SK-N-SH (cell line): ENCODE measurements around the gene RNF148. TPM values are rescaled to one million over a fixed set of nuclear protein-coding genes. Genes with fewer than 3 reads are reported as not detected.

Source experiments
- CTCF ChIA-PET: fragments of 300-600, 350-600 bp; formaldehyde crosslinking; extraction: SDS; loops from one replicate; lab custom pipeline; 2021; lab: Yijun Ruan, JAX
- POLR2A ChIA-PET: fragments of 350-600 bp; sonication (Branson Sonifier 250); formaldehyde crosslinking; extraction: SDS; loops from one replicate; lab custom pipeline; 2020; ENCODE audit warnings: antibody characterized with exemption, inconsistent platforms; lab: Yijun Ruan, JAX
- DNase-seq: peaks from one replicate; pipeline ENCODE4 v3.0.0; 2012
- H2AFZ ChIP-seq: fragments of 200-600 bp; sonication (generic); 2 replicates; pipeline ENCODE4 v1.8.1; 2016; ENCODE audit warnings: antibody characterized with exemption, mild to moderate bottlenecking, low read depth
- H3F3A ChIP-seq: fragments of 200-600 bp; sonication (generic); replicated peaks from 2 replicates; pipeline ENCODE3; 2016; ENCODE audit warnings: antibody characterized with exemption, mild to moderate bottlenecking; ENCODE audit not compliant: insufficient read depth
- H3K27ac ChIP-seq, 2 experiments: fragments of 200-500 bp in 1 of 2; fragments of 200-600 bp in 1 of 2; sonication (Bioruptor generic) in 1 of 2; sonication (generic), shearing (Covaris generic) in 1 of 2; 2 replicates each; pipeline versions ENCODE4 v1.5.1 to v1.6.1; 2014 to 2016; ENCODE audit warnings: low read depth in 2 of 2, inconsistent platforms in 1 of 2, low read length in 1 of 2, mild to moderate bottlenecking in 1 of 2, mixed read lengths in 1 of 2
- H3K27me3 ChIP-seq: fragments of 200-600 bp; sonication (generic), shearing (Covaris generic); 2 replicates; pipeline ENCODE4 v1.6.1; 2016; ENCODE audit warnings: mixed run types; ENCODE audit not compliant: insufficient read depth
- H3K36me3 ChIP-seq, 2 experiments: fragments of 200-500 bp in 1 of 2; fragments of 200-600 bp in 1 of 2; sonication (Bioruptor generic) in 1 of 2; sonication (generic) in 1 of 2; replicated peaks in 1 of 2; 2 replicates each; pipeline versions ENCODE3 to v1.5.1; 2014 to 2016; ENCODE audit warnings: low read length in 1 of 2, mild to moderate bottlenecking in 1 of 2; ENCODE audit not compliant: insufficient read depth in 2 of 2, control insufficient read depth in 1 of 2
- H3K4me1 ChIP-seq, 2 experiments: fragments of 200-500 bp in 1 of 2; fragments of 200-600 bp in 1 of 2; sonication (Bioruptor generic) in 1 of 2; sonication (generic), shearing (Covaris generic) in 1 of 2; 2 replicates each; pipeline versions ENCODE4 v1.5.1 to v1.6.1; 2014 to 2016; ENCODE audit warnings: low read depth in 1 of 2, low read length in 1 of 2, mixed run types in 1 of 2; ENCODE audit not compliant: insufficient read depth in 2 of 2, control insufficient read depth in 1 of 2
- H3K4me2 ChIP-seq: fragments of 200-600 bp; sonication (generic), shearing (Covaris generic); 2 replicates; pipeline ENCODE4 v1.6.1; 2017; ENCODE audit warnings: mixed run types
- H3K4me3 ChIP-seq, 2 experiments: fragments of 200-500 bp in 1 of 2; fragments of 200-600 bp in 1 of 2; sonication (Bioruptor generic) in 1 of 2; sonication (generic), shearing (Covaris generic) in 1 of 2; 2 replicates each; pipeline versions ENCODE4 v1.5.1 to v1.8.1; 2014 to 2016; ENCODE audit warnings: low read depth in 2 of 2, inconsistent platforms in 1 of 2, low read length in 1 of 2, mild to moderate bottlenecking in 1 of 2, mixed read lengths in 1 of 2, moderate library complexity in 1 of 2
- H3K79me2 ChIP-seq: fragments of 200-600 bp; sonication (generic); 2 replicates; pipeline ENCODE4 v1.8.1; 2017; ENCODE audit warnings: mild to moderate bottlenecking; ENCODE audit not compliant: insufficient read depth
- H3K9ac ChIP-seq: fragments of 200-600 bp; sonication (generic); 2 replicates; pipeline ENCODE4 v1.6.1; 2017; ENCODE audit warnings: mixed run types
- H3K9me2 ChIP-seq: fragments of 200-600 bp; sonication (generic); 2 replicates; pipeline ENCODE4 v1.6.1; 2017; ENCODE audit warnings: mixed run types
- H3K9me3 ChIP-seq: fragments of 200-600 bp; sonication (generic); 2 replicates; pipeline ENCODE4 v1.6.1; 2017; ENCODE audit warnings: mixed run types, mild to moderate bottlenecking, moderate library complexity
- H4K20me1 ChIP-seq: fragments of 200-600 bp; sonication (generic); 2 replicates; pipeline ENCODE4 v1.6.1; 2017; ENCODE audit warnings: mild to moderate bottlenecking, mixed run types; ENCODE audit not compliant: insufficient read depth
- EP300 ChIP-seq, 2 experiments: IDR thresholded peaks; 2 replicates each; pipeline versions ENCODE4 v1.4.0 to v1.6.1; 2012; ENCODE audit warnings: borderline replicate concordance in 1 of 2, low read depth in 1 of 2, low read length in 1 of 2
- EZH2phosphoT487 ChIP-seq: fragments of 200-600 bp; sonication (generic); IDR thresholded peaks from 2 replicates; pipeline ENCODE4 v1.6.1; 2017; ENCODE audit warnings: low read depth, mixed run types, mild to moderate bottlenecking, antibody characterized with exemption, moderate library complexity, borderline replicate concordance
- FOXJ3 ChIP-seq: sonication (generic); formaldehyde crosslinking; IDR thresholded peaks from 2 replicates; pipeline ENCODE4 v1.5.1; 2020; ENCODE audit warnings: mild to moderate bottlenecking, missing genetic modification reagents
- YY1 ChIP-seq: IDR thresholded peaks from 2 replicates; pipeline ENCODE4 v1.4.0; 2012; ENCODE audit warnings: low read depth, mild to moderate bottlenecking
- ZBTB33 ChIP-seq: IDR thresholded peaks from 2 replicates; pipeline ENCODE4 v1.4.0; 2012; ENCODE audit warnings: low read depth, borderline replicate concordance
- WGBS: methylation state at CpG from one replicate; pipeline ENCODE4 v1.1.6; 2017; ENCODE audit warnings: low lambda C conversion rate; 5-methylcytosine and 5-hydroxymethylcytosine counted together
- polyA plus RNA-seq, 3 experiments: library from polyadenylated mRNA; depleted of rRNA; stranded (reverse); fragments of >200 nt; gene quantifications; 2 replicates each; pipeline ENCODE4 v1.2.3, GENCODE V29; 2012
- small RNA-seq, 7 experiments: library from RNA; depleted of rRNA; stranded (forward); fragments of <200 nt; gene quantifications; one replicate each; pipeline ENCODE3, GENCODE V24; 2012
- TF ChIP-seq, protein P1 (sequence below): fragments of 200-600 bp; sonication (generic); IDR thresholded peaks from 2 replicates; pipeline ENCODE4 v1.6.1; 2017; ENCODE audit warnings: antibody characterized with exemption, mild to moderate bottlenecking, moderate library complexity

RNF148 gene
- polyA plus RNA-seq, 1 of the 3 experiments (the other 2 are of a cell fraction) = not detected

DNA sequence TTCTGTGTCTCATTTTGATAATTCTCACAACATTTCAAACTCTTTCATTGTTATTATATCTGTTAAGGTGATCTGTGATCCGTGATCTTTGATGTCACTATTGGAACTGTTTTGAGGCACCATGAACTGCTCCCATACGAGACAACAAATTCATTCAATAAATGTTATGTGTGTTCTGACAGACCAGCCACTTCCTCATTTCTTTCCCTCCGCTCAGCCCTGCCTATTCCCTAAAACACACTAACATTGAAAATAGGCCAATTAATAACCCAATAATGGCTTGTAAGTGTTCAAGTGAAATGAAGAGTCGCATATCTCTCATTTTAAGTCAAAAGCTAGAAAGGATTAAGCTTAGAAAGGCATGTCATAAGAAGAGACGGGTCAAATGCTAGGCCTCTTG, 49.0 kb downstream of the RNF148 start:
- H3F3A ChIP-seq = no peaks in the 10 kb centered on the region
- no peak overlapping the region for H2AFZ ChIP-seq
- no peaks in the 10 kb centered on the region for H3K36me3 ChIP-seq
- DNase-seq = no peak
- no peaks in the 10 kb centered on the region for H3K79me2 ChIP-seq
- no peaks in the 10 kb centered on the region for H4K20me1 ChIP-seq
- no peak overlapping the region for H3K4me2 ChIP-seq
- CTCF ChIA-PET = interaction anchor here (1.2 kb wide), 1 partner anchor 12 kb away, joined by 3 read pairs; no protein-coding TSS in a partner anchor
- under 1% methylated on average over 5 of the region's 5 CpGs for WGBS
- H3K27me3 ChIP-seq = no peaks in the 10 kb centered on the region; the same call in 1 of the 2 replicates
- no peaks in the 10 kb centered on the region for H3K9me3 ChIP-seq
- TF ChIP-seq EP300 (IDR thresholded peaks at IDR 0.05; ENCODE audit: borderline replicate concordance in 1 of 2, low read depth in 1 of 2, low read length in 1 of 2) = no peak
- TF ChIP-seq ZBTB33 = no peak
- no peak overlapping the region for H3K9ac ChIP-seq
- POLR2A ChIA-PET = no interaction called here
- no peak overlapping the region for H3K27ac ChIP-seq
- no peaks in the 10 kb centered on the region; a peak in 1 of 4 replicates for H3K4me1 ChIP-seq
- no peaks in the 10 kb centered on the region for H3K9me2 ChIP-seq
- no peak overlapping the region for H3K4me3 ChIP-seq

DNA sequence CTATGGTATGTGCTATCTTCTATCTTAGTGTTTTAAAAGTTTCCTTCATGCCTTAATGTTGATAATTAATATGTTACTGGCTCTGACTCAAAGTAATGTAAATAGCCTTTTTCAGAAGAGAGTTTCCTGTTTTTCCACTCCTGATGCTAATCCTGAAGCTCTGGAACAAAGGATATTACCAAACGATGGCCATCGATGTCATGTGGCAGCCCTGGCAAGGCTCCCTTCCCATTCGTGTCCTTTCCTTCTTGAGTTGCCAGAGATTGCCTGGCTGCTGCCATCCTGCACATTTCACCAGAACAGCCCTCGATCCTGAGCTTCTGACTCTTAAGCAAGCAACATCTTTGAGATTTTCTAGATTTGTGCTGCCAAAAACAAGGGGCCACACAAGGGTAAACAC, 49.8 kb downstream of the RNF148 start:
- CTCF ChIA-PET = interaction anchor here (1.2 kb wide), 1 partner anchor 11 kb away, joined by 3 read pairs; no protein-coding TSS in a partner anchor
- Histone ChIP-seq H2AFZ (no peak overlapping the region), H3K4me3 (no peak overlapping the region)
- TF ChIP-seq YY1 (no peak), FOXJ3 (no peak), EZH2phosphoT487 (no peak)
- TF ChIP-seq, protein P1, sequence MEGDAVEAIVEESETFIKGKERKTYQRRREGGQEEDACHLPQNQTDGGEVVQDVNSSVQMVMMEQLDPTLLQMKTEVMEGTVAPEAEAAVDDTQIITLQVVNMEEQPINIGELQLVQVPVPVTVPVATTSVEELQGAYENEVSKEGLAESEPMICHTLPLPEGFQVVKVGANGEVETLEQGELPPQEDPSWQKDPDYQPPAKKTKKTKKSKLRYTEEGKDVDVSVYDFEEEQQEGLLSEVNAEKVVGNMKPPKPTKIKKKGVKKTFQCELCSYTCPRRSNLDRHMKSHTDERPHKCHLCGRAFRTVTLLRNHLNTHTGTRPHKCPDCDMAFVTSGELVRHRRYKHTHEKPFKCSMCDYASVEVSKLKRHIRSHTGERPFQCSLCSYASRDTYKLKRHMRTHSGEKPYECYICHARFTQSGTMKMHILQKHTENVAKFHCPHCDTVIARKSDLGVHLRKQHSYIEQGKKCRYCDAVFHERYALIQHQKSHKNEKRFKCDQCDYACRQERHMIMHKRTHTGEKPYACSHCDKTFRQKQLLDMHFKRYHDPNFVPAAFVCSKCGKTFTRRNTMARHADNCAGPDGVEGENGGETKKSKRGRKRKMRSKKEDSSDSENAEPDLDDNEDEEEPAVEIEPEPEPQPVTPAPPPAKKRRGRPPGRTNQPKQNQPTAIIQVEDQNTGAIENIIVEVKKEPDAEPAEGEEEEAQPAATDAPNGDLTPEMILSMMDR = no peak
- TF ChIP-seq, all 33 proteins: peak for 0
- no peaks in the 10 kb centered on the region for H3K9me2 ChIP-seq
- no peaks in the 10 kb centered on the region for H3K36me3 ChIP-seq
- no peaks in the 10 kb centered on the region for H4K20me1 ChIP-seq
- H3K4me1 ChIP-seq = no peaks in the 10 kb centered on the region; a peak in 1 of 4 replicates
- POLR2A ChIA-PET = no interaction called here
- no peaks in the 10 kb centered on the region for H3F3A ChIP-seq
- no peak for DNase-seq
- no peaks in the 10 kb centered on the region for H3K9me3 ChIP-seq
- H3K27ac ChIP-seq = no peak overlapping the region
- H3K4me2 ChIP-seq = no peak overlapping the region
- WGBS = 0% methylated on average over 4 of the region's 4 CpGs
- no peaks in the 10 kb centered on the region; the same call in 1 of the 2 replicates for H3K27me3 ChIP-seq
- no peak overlapping the region for H3K9ac ChIP-seq
- no peaks in the 10 kb centered on the region for H3K79me2 ChIP-seq

Small RNA genes lying within 50 kb of the gene (small RNA-seq; reads per million reads assigned to genes)
- 0 reads per million in 7 experiments for gene AC006463.1

Other genes starting within 250 kb of the RNF148 start
- gene RNF133, start 3.8 kb downstream of the RNF148 start, polyA plus RNA-seq (2012; rRNA removed) = 0.03 TPM in 1 of 2 replicates, not detected in the other
- gene CADPS2, start 183.5 kb upstream of the RNF148 start, polyA plus RNA-seq (2012; rRNA removed) = 0.05 TPM in 2 replicates